ENCODE data around the gene RAB1B. TPM values are rescaled to one million over a fixed set of nuclear protein-coding genes. Genes with fewer than 3 reads are reported as not detected.
A peak's percentile ranks its signal among the peaks of the same experiment; 100 is the strongest.

Gene RAB1B
- total RNA-seq, 1 donor from 2014 or later: 33.6 TPM

GRCh38 chr11:66324664-66325063, 56.2 kb downstream of the RAB1B start:
- DNase-seq: no peak

- DNase-seq: no peak
Observed at GRCh38 chr11:66325263-66325671, 56.8 kb downstream of the RAB1B start.

- peak; percentile 67 for DNase-seq
Observed at GRCh38 chr11:66326261-66327111, 58.0 kb downstream of the RAB1B start.

Other genes starting within 250 kb of the RAB1B start
- 0.10 TPM for gene CATSPER1, start 242.2 kb upstream of the RAB1B start, total RNA-seq
- not detected for gene GAL3ST3, start 219.5 kb upstream of the RAB1B start, total RNA-seq
- 87.3 TPM for gene SF3B2, start 216.3 kb upstream of the RAB1B start, total RNA-seq
- gene PACS1, start 198.4 kb upstream of the RAB1B start, total RNA-seq: 31.0 TPM
- 9.8 TPM for gene KLC2, start 10.9 kb upstream of the RAB1B start, total RNA-seq
- gene CNIH2, start 9.5 kb downstream of the RAB1B start, total RNA-seq: 0.59 TPM
- gene YIF1A, start 20.5 kb downstream of the RAB1B start, total RNA-seq: 49.7 TPM
- not detected for gene TMEM151A, start 23.3 kb downstream of the RAB1B start, total RNA-seq
- gene CD248, start 48.4 kb downstream of the RAB1B start, total RNA-seq: 31.2 TPM
- gene RIN1, start 67.8 kb downstream of the RAB1B start, total RNA-seq: 3.6 TPM
- gene BRMS1, start 76.5 kb downstream of the RAB1B start, total RNA-seq: 14.6 TPM
- 16.0 TPM for gene B4GAT1, start 79.0 kb downstream of the RAB1B start, total RNA-seq
- gene SLC29A2, start 103.1 kb downstream of the RAB1B start, total RNA-seq: 0.89 TPM
- gene NPAS4, start 152.4 kb downstream of the RAB1B start, total RNA-seq: 2.7 TPM
- gene MRPL11, start 170.2 kb downstream of the RAB1B start, total RNA-seq: 18.8 TPM
- 5.0 TPM for gene PELI3, start 198.3 kb downstream of the RAB1B start, total RNA-seq
- 16.0 TPM for gene DPP3, start 211.8 kb downstream of the RAB1B start, total RNA-seq
- 25.0 TPM for gene BBS1, start 242.0 kb downstream of the RAB1B start, total RNA-seq